Activated T-helper 2 cell treated with anti-CD3 and anti-CD28 coated beads, Interferon-gamma antibody, Interleukin-2, Interleukin-4, amounts not matched to agents 10 μg/mL and 5 μg/mL and 100 μg/mL, durations not matched to agents 14 hours and 24 hours and 36 hours (primary cell): Measurements from ENCODE around the gene STK39. TPM values are rescaled to one million over a fixed set of nuclear protein-coding genes. Genes with fewer than 3 reads are reported as not detected.
"Not testable (repeated sequence)": the region's sequence is repeated elsewhere in the genome, so short reads cannot be mapped to it uniquely, and the experiment has no call there.

Source experiments
- DNase-seq: peaks from one replicate; pipeline ENCODE4 v3.0.0; 2021; ENCODE audit warnings: low spot score
- H3K27ac Mint-ChIP-seq: one replicate; pipeline ENCODE4 v1.8.0; 2021; ENCODE audit warnings: mixed read lengths
- H3K27me3 Mint-ChIP-seq: one replicate; pipeline ENCODE4 v1.8.0; 2021; ENCODE audit warnings: low read depth, mixed read lengths
- H3K36me3 Mint-ChIP-seq: one replicate; pipeline ENCODE4 v1.8.0; 2021; ENCODE audit warnings: low read depth, mixed read lengths
- H3K4me1 Mint-ChIP-seq: one replicate; pipeline ENCODE4 v1.8.0; 2021; ENCODE audit warnings: low read depth, mixed read lengths
- H3K4me3 Mint-ChIP-seq: one replicate; pipeline ENCODE4 v1.8.0; 2021; ENCODE audit warnings: low read depth, mild to moderate bottlenecking, moderate library complexity, mixed read lengths
- H3K9me3 Mint-ChIP-seq: one replicate; pipeline ENCODE4 v1.8.0; 2021; ENCODE audit warnings: mixed read lengths
- intact Hi-C: fragments of 100-400 bp; cut with micrococcal nuclease; formaldehyde crosslinking; loops from one replicate; pipeline ENCODE4 v1.15.1; 2023
- total RNA-seq: library from RNA; stranded (reverse); gene quantifications from 2 replicates; pipeline ENCODE4 v1.2.3, GENCODE V29; 2022

STK39 gene
- total RNA-seq = 46.0 and 46.3 TPM in 2 replicates

GRCh38 chr2:168247341-168248261 is at the start of gene STK39:
Gene STK39, minus strand, starts transcription at chr2:168247595. Its CDS starts 160 bp downstream, at chr2:168247435.
- no peaks in the 10 kb centered on the region for H3K27me3 Mint-ChIP-seq
- H3K36me3 Mint-ChIP-seq = peaks cover 15% of the 10 kb centered on the region
- peak; percentile 70 for DNase-seq
- H3K4me3 Mint-ChIP-seq = peak within 1 kb of the TSS; percentile 93
- peaks cover 42% of the 10 kb centered on the region for H3K4me1 Mint-ChIP-seq
- peak within 1 kb of the TSS; percentile 94 for H3K27ac Mint-ChIP-seq
- intact Hi-C loops = loop anchor here (1.0 to 10.0 kb wide), 5 partner anchors 36 to 857 kb away; partner anchors contain the start of gene CERS6
- H3K9me3 Mint-ChIP-seq = no peaks in the 10 kb centered on the region

GRCh38 chr2:168295051-168295450 is 47.7 kb upstream of the STK39 start:
- Mint-ChIP-seq H3K4me3 (no peak overlapping the region), H3K9me3 (no peaks in the 10 kb centered on the region), H3K36me3 (no peaks in the 10 kb centered on the region), H3K4me1 (no peaks in the 10 kb centered on the region), H3K27me3 (peaks cover 9% of the 10 kb centered on the region), H3K27ac (no peak overlapping the region)
- DNase-seq = no peak
- intact Hi-C loops = no loop called here

GRCh38 chr2:168294409-168294808 is 47.0 kb upstream of the STK39 start:
- H3K27ac Mint-ChIP-seq = no peak overlapping the region
- DNase-seq = no peak
- no peak overlapping the region for H3K4me3 Mint-ChIP-seq
- no peaks in the 10 kb centered on the region for H3K4me1 Mint-ChIP-seq
- no peaks in the 10 kb centered on the region for H3K36me3 Mint-ChIP-seq
- peaks cover 9% of the 10 kb centered on the region for H3K27me3 Mint-ChIP-seq
- no peaks in the 10 kb centered on the region for H3K9me3 Mint-ChIP-seq
- intact Hi-C loops = no loop called here

GRCh38 chr2:168293766-168294165 is 46.4 kb upstream of the STK39 start:
- no peaks in the 10 kb centered on the region for H3K9me3 Mint-ChIP-seq
- H3K36me3 Mint-ChIP-seq = no peaks in the 10 kb centered on the region
- no peak for DNase-seq
- no peaks in the 10 kb centered on the region for H3K4me1 Mint-ChIP-seq
- H3K4me3 Mint-ChIP-seq = no peak overlapping the region
- intact Hi-C loops = no loop called here
- H3K27me3 Mint-ChIP-seq = peaks cover 9% of the 10 kb centered on the region
- no peak overlapping the region for H3K27ac Mint-ChIP-seq

GRCh38 chr2:168290391-168290790 is 43.0 kb upstream of the STK39 start:
- H3K4me3 Mint-ChIP-seq = no peak overlapping the region
- H3K4me1 Mint-ChIP-seq = no peaks in the 10 kb centered on the region
- no peaks in the 10 kb centered on the region for H3K36me3 Mint-ChIP-seq
- H3K9me3 Mint-ChIP-seq = no peaks in the 10 kb centered on the region
- intact Hi-C loops = no loop called here
- no peak for DNase-seq
- H3K27ac Mint-ChIP-seq = no peak overlapping the region
- H3K27me3 Mint-ChIP-seq = peaks cover 1% of the 10 kb centered on the region

DNA sequence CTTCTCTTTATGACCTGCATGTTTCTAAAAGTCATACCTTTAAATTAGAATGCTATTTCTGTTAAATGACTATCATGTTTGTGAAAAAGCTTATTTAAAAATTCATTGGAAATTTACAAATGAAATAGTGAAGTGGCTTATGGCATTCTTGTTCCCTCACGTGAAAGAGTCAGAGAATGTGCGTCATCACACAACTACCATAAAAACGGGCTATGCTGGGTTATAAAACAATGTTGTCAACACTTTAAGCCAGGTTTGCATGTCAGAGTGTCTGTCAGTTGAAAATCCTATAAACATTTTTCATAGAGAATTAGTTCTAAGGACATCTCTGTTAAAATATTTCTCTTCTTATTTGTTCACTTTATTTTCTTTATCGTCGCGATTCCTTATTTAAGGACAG is 42.5 kb upstream of the STK39 start:
- H3K27me3 Mint-ChIP-seq = peaks cover 1% of the 10 kb centered on the region
- intact Hi-C loops = no loop called here
- H3K36me3 Mint-ChIP-seq = no peaks in the 10 kb centered on the region
- H3K9me3 Mint-ChIP-seq = no peaks in the 10 kb centered on the region
- no peak overlapping the region for H3K27ac Mint-ChIP-seq
- H3K4me3 Mint-ChIP-seq = no peak overlapping the region
- no peak for DNase-seq
- no peaks in the 10 kb centered on the region for H3K4me1 Mint-ChIP-seq

DNA sequence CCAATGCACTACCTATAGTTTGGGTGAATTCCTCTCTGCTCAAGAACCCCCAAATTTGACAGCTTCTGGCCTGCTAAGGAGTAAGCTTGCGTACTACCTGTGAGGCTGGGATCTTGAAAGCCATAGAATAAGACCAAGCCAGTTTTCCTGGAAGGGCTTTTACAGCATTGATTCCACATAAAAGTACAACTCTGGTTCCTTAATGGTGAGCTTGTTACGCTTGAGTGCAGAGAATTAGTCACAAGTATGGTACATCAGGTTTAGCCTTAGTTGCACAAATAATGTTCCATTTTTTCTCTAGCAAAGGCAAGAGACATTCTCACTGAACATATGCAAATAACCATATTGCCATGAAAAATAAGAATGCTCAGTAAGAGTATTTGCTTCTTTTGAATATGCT is 39.1 kb upstream of the STK39 start:
- no peaks in the 10 kb centered on the region for H3K36me3 Mint-ChIP-seq
- no peak overlapping the region for H3K27ac Mint-ChIP-seq
- H3K9me3 Mint-ChIP-seq = no peaks in the 10 kb centered on the region
- no peaks in the 10 kb centered on the region for H3K4me1 Mint-ChIP-seq
- intact Hi-C loops = no loop called here
- peaks cover 14% of the 10 kb centered on the region for H3K27me3 Mint-ChIP-seq
- DNase-seq = no peak
- H3K4me3 Mint-ChIP-seq = no peak overlapping the region

GRCh38 chr2:168278424-168278888 is 31.1 kb upstream of the STK39 start:
- H3K27me3 Mint-ChIP-seq = peaks cover 42% of the 10 kb centered on the region
- H3K9me3 Mint-ChIP-seq = no peaks in the 10 kb centered on the region
- DNase-seq = no peak
- H3K4me3 Mint-ChIP-seq = no peak overlapping the region
- intact Hi-C loops = no loop called here
- no peaks in the 10 kb centered on the region for H3K36me3 Mint-ChIP-seq
- no peaks in the 10 kb centered on the region for H3K4me1 Mint-ChIP-seq
- H3K27ac Mint-ChIP-seq = no peak overlapping the region

DNA sequence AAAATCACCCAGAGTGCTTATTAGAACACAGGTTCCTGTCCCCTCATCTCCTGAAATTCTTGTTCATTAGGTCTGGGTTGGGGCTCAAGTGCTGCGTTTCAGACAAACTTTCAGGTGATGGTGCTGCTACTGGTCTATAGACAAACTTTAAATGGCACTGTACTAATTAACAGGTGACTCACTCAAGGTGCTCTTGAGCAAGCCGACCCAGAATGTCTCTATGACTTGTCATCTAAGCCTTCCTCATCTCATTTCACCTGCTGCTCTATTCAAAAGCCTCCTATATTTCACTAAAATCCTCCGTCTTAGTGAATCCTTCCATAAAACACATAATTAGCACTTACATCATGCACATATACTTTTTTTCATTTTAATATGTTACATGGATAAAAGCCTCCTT is 29.9 kb upstream of the STK39 start:
- Mint-ChIP-seq H3K36me3 (no peaks in the 10 kb centered on the region), H3K27ac (no peak overlapping the region), H3K4me1 (no peaks in the 10 kb centered on the region), H3K9me3 (no peaks in the 10 kb centered on the region), H3K4me3 (no peak overlapping the region), H3K27me3 (peaks cover 38% of the 10 kb centered on the region)
- intact Hi-C loops = no loop called here
- DNase-seq = no peak

DNA sequence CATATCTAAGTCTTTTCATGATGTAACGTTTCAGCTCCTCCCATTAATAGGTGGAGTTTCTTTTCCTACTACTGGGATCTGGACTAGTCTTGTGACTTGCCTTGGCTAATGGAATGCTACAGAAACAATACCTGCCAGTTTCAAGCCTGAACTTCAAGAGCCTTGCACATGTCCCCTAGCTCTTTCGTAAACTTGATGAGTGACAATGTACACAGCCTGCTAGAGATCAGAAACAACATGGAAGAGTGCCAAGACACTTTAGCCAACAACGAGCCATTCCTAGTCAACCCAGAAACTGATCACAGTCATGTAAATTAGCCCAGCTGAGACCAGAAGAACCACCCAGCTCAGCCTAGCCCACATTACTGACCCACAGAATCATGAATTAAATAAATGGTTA is 24.8 kb upstream of the STK39 start:
- Mint-ChIP-seq H3K27ac (no peak overlapping the region), H3K4me3 (no peak overlapping the region), H3K9me3 (no peaks in the 10 kb centered on the region), H3K27me3 (peaks cover 21% of the 10 kb centered on the region), H3K36me3 (no peaks in the 10 kb centered on the region), H3K4me1 (no peaks in the 10 kb centered on the region)
- intact Hi-C loops = no loop called here
- DNase-seq = no peak

DNA sequence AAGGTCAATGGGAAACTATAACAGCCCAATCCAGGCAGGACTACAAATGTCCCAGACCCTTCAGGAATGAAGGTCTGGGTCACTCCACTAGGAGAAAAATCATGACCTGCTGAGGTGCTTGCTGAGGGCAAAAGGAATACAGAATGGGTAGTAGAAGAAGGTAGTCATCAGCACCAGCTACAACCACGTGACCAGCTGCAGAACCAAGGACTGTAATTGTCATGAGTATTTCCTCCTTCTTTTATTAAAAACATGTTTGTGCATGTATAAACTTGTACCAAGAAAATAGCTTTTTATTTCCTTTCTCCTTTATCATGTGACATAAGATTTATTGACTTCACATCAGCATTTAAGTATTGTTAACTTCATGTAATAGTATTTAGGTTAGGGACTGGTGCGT is 15.5 kb upstream of the STK39 start:
- H3K4me1 Mint-ChIP-seq, H3K27me3 Mint-ChIP-seq, H3K4me3 Mint-ChIP-seq, DNase-seq, H3K36me3 Mint-ChIP-seq, H3K27ac Mint-ChIP-seq, intact Hi-C loops: not testable (repeated sequence)
- peaks cover 18% of the 10 kb centered on the region for H3K9me3 Mint-ChIP-seq

- H3K36me3 Mint-ChIP-seq = no peaks in the 10 kb centered on the region
- peaks cover 17% of the 10 kb centered on the region for H3K9me3 Mint-ChIP-seq
- intact Hi-C loops = no loop called here
- H3K27ac Mint-ChIP-seq = no peak overlapping the region
- no peak overlapping the region for H3K4me3 Mint-ChIP-seq
- H3K27me3 Mint-ChIP-seq = peaks cover 1% of the 10 kb centered on the region
- no peaks in the 10 kb centered on the region for H3K4me1 Mint-ChIP-seq
- DNase-seq = no peak
Measured at GRCh38 chr2:168256448-168256847, 9.1 kb upstream of the STK39 start.

GRCh38 chr2:168255866-168256265 is 8.5 kb upstream of the STK39 start:
- peaks cover 14% of the 10 kb centered on the region for H3K9me3 Mint-ChIP-seq

More at GRCh38 chr2:168255866-168256265, 8.5 kb upstream of the STK39 start:
- Mint-ChIP-seq H3K4me3 (no peak overlapping the region), H3K27me3 (peaks cover 1% of the 10 kb centered on the region), H3K27ac (no peak overlapping the region), H3K36me3 (no peaks in the 10 kb centered on the region), H3K4me1 (no peaks in the 10 kb centered on the region)
- no peak for DNase-seq
- intact Hi-C loops = no loop called here
